Erythroblast (primary cell): ENCODE measurements around the gene NKX2-3.

ENCODE experiments used
- DNase-seq, 2 experiments: peaks; one replicate each; lab custom pipeline; 2025; lab: John Stamatoyannopoulos, UW
- GATA1 ChIP-seq: IDR thresholded peaks from 2 replicates; pipeline ENCODE4 v1.6.1; 2011; ENCODE audit warnings: low read depth, mild to moderate bottlenecking, control low read depth, low read length, moderate library complexity
- POLR2A ChIP-seq: IDR thresholded peaks from 2 replicates; pipeline ENCODE4 v1.6.1; 2011; ENCODE audit warnings: mild to moderate bottlenecking, low read length

NKX2-3 gene

DNA sequence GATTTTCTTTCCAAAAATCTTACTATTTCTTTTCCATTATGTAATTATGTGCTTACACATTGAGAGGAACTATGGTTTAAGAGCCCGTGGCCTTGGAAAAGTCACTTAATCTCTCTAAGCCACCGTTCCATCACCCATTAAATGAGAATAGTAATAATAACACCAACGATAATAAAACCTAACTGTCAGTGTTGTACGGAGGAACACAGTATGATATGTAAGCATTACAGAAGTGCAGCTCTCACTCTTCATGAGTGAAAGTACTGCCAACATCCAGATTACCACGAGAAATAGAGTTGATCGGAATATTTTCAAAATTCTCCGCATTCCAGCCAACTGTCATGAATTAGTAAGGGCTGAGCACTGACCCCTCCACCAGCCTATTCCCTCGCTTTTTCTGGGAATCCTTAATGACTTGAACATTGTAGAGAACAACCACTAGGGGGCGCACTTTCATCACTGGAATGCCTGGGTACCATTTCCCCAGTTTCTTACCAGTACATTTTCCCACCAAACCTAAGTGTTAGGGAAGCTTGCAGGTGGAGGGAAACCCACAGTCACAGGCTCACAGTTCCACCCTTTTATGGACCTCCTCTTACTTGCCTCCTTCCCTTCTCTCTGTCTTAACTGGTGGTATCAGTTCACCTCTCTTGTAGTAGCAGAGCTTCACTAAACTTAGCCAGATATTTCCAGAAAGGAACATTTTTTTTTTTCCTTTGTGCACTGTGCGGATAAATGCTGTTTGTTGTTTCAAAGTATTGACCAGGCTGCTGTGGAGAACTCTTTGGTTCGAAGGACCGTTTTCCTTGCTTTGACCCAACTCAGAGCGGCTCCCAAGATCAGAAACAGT is 27.8 kb downstream of the NKX2-3 start:
- peak; percentile 51 to 80 for DNase-seq
- TF ChIP-seq GATA1: no peak
- TF ChIP-seq POLR2A: no peak

DNA sequence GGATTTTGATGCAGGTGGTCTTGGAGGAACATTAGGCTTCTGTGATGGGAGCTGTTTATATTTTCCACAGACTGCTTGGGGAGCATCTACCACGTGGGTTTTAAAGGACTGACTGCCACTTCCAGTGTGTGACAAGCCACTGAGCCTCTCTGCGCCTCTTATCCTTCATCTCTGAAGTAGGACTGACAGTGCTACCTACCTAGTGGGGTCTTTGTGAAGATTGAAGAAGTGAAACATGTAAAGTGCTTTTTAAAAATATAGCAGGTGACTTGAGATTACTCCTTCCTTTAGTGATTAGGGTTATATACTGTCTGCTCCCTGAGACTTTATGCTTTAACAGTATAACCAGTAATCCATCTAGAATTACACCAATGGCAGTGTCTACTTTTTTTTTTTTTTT is 29.9 kb downstream of the NKX2-3 start:
- TF ChIP-seq POLR2A: no peak
- TF ChIP-seq GATA1: no peak
- no peak for DNase-seq

DNA sequence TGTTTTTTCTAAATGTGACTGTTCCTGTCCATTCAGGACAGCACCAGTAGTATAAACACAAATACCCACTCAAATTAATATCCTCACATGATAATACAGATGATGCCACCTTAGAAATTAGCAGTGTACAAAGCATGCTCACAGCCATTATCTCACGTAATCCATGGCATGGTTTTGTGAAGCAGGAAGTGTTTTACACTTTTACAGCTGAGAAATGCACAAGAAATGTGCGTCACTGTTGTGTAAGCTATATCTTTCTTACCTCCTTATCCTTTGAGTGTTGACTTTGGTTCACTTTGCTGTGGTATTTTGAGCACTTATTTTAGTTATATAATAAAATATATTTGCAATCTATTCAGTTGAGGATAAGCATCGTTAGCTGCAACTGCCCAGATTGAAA is 31.6 kb downstream of the NKX2-3 start:
- no peak for TF ChIP-seq POLR2A
- TF ChIP-seq GATA1: no peak
- no peak for DNase-seq

DNA sequence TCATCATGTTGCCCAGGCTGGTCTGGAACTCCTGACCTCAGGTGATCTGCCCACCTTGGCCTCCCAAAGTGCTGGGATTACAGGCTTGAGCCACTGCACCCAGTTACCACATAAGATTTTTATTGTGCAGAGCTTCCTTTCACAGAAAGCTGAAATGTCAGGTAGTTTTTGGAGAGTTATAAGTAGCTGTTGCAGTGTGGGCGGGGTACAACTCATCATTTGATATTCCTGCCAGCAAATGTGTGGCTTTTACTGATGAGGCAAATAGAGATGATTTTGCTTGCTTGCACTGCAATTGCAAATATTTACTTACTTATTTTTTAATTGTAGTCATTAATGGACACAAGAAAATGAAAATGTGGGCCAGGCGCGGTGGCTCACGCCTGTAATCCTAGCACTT is 32.4 kb downstream of the NKX2-3 start:
- TF ChIP-seq POLR2A: no peak
- no peak for TF ChIP-seq GATA1
- no peak for DNase-seq

DNA sequence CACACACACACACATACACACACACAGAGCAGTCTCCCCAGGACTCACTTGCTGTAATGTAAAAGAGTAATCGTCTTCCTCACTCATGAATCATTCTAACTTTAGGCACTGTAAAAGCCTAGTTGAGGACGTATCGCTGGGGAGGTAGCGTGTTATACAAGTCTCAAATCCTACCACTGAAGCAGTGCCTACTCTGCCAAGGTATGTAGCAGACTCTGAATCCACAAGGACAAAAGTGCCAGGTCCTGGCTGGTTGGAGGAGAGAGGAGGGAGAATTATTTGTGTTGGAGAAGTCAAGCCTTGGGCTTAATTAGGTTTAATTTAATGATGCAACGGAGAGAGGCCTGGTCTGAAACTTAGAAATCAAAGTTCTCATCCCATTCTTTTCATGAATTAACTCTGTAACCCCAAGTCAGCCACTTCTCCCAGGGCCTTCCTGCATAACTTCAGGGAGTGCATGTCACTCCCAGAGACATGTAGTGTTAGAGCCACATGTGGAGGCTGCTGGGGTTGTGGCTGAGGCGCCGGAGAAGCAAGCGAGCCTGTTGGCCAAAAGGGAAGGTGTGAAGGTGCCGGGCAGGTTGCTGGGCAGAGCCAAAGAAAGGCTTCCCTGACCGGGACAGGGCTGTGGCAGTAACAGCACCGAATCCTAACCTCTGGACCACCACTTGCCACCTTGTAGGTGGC is 36.7 kb downstream of the NKX2-3 start:
- TF ChIP-seq POLR2A (no peak), GATA1 (no peak)
- DNase-seq: no peak

DNA sequence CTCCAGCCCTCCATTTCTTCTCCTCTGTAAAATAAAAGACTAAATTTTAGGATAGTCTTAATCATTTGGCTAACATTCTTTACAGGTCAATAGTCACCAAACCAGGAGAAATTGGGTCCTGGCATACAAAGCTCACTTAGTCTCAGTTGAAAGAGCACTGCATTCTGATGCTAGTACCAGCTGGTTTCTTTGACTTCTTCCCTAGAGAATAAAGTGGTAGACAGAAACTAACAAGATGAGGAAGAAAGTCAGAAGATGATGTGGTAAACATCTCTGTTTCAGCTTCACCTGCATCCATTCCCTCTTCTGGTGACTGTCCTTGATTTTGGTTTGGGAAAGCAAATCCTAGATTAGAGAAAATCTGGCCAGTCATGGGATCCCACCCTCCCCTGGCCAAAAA is 37.2 kb downstream of the NKX2-3 start:
- TF ChIP-seq GATA1: no peak
- TF ChIP-seq POLR2A: no peak
- DNase-seq: no peak

DNA sequence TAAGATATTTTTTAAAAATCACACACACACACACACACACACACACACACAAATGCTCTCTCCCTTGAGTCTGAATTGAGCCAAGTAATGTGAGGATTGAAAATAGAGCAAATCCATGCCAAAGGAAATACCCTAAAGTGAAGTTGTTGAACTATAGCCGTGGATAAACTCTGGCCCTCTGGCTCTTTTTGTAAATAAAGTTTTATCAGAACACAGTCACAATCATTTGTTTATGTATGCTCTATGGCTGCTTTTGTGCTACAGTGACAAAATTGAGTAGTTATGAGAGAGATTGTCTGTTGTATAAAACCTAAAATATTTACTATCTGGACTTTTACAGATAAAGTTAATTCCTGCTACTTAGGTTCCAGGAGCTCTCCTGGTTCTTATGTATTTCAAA is 39.1 kb downstream of the NKX2-3 start:
- no peak for DNase-seq
- TF ChIP-seq POLR2A (no peak), GATA1 (no peak)

DNA sequence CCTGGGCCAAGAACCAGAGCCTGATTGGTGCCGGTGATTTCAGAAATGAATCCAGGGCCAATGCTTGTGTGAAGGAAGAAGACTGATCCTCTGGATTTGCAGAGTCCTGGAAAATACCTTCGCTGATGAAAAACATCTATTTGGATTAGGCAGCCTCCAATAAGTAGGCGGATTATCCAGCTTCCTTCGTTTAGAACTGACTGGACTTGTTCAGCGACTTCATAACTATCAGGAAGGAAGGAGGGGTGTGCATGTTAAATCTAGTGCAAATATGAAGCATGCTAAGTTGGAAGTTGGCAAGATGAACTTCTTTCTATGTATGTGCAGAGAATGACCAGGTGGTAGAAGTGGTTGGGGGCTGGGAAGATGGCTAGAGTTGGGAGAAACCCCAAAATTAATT is 41.0 kb downstream of the NKX2-3 start:
- no peak for DNase-seq
- TF ChIP-seq GATA1: no peak
- no peak for TF ChIP-seq POLR2A

DNA sequence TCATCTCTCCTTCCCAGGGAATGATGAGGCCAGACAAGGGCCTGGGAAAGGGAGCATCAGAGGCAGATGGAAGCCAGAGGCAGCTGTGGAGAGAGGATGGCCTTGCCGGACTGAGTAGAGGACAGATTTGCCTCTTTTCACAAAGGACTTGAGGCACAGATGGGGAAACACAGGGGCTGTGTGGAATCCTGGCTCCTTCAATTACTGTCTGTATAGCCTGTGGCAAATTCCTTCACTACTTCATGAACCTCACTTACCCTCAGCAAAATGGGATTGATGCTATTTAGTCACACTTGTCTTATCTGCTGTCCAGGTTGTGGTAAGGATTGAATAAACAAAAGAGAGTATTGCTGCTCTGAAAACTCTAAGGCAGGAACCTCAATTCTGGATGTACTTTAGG is 47.2 kb downstream of the NKX2-3 start:
- DNase-seq: no peak
- TF ChIP-seq GATA1 (no peak), POLR2A (no peak)

DNA sequence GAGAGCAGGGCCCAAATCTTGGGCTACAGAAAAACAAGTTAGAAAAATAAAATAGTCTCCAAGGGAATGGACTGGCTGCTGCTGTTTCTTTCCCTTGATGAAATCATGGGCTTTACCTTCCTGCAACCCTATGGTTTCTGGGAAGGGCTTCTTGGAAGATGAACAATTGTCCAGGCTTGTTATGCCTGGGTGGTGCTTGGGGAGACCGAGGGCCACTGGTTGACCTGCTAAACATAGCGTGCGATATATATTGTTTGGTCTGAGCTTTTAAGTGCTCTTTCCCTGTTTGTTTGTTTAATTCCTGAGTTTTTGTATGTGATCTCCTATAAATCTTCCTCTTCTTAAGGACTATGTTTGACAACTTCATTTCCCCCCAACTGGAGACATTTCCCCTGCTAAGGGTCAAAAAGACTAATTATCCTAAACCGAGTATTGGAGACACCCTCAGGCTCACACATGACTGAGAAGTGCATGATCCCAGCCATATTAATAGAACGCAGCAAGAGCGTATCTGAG is 49.6 kb downstream of the NKX2-3 start:
- DNase-seq: no peak
- no peak for TF ChIP-seq GATA1
- TF ChIP-seq POLR2A: no peak

DNA sequence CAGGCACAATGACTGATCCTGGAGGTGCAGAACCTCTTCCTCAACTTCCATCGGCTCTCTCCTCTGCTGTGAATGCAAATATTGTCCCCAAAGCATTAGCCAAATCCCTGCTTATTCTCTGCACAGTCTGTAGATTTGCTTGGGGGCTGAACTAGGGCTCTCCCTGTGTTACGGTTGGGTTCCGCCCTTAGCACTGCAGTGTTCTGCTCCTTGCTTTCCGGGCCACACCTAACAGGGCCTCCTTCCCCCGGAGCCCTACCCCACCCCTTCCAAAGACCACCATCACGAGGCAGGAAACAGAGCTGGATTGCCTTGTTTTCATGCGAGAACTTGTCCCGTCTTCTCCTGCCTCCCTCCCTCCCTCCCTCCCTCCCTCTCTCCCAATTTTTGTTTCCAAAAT is 50.9 kb downstream of the NKX2-3 start:
- DNase-seq: no peak
- TF ChIP-seq POLR2A (no peak), GATA1 (no peak)
